CD4-positive, alpha-beta T cell treated with Interleukin-4 for 4 hours (primary cell): ENCODE results near the gene SYT8.
"Not testable (repeated sequence)": the region's sequence is repeated elsewhere in the genome, so short reads cannot be mapped to it uniquely, and the experiment has no call there.

Experiments used
- DNase-seq: peaks from one replicate; pipeline ENCODE4 v3.0.0-alpha.2; 2020

Gene SYT8

DNA sequence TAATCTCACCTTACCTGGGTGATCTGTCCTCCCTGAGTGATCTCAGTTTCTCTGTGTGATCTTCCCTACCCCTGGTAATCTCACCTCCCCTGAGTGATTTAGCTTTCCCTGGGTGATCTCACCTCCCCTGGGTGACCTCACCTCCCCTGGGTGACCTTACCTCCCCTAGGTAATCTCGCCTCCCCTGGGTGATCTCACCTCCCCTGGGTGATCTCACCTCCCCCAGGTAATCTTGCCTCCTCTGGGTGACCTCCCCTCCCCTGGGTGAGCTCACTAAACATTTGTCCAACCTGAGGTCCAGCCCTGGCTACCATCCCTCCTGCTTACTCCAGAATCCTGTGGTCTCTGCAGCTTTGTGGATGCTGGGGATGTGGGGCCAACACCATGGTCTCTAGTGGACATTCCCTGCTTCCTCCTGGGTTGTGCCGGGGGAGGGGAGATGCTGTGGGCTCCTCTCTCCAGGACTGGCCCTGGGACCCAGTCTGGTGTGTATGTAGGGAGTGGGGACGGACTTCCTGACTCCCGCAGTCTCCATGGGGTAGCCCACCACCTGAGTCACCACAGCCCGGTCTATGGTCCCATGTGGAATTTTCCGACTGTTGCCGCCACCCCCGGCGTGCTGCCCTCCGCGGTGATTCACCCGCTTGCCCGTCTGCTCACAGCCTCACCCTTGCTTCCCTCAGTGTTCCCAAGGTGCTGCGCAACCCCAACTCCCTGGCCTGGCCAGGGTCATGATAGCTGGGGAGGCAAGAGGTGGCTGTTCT, 28.0 kb downstream of the SYT8 start:
- DNase-seq: no peak

DNA sequence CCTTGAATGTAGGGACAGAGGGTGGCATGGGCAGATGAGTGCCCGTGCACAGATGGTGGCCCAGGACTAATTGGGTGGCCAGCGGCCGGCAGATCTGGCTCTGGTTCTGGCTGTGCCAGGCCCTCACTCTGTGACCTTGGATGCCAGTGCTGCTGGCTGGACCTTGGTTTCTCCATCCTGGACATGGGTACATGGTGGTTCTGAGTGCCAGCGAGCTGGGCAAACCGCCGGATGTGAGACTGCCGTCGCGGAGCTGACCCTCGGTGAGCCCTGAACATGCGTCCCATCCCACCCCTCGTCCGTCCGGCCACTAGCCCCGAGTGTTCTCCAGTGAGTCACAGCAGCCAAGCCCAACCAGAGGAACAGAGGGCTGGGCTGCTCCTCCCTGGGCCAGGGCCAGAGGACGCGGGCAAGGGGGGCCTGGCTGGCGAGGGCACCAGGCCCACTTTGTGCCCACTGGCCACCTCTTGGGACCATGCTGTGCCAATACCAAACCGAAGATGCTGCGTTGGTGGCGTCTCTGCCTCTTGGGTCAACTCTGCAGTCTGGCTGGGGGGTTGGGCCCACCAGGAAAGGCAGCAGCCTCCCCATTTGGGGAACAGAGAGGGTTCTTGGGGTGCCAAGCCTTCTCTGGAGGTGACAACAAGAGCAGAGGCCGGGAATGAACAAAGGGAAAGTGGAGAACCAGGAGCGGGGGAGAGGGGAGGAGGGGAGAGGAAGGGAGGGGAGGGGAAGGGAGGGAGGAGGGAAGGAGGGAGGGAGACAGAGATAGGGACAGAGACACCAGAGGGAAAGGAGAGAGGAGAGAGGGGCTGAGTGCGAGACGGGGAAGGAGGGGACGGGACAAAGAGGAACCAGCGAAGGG, 28.8 kb downstream of the SYT8 start:
- no peak for DNase-seq

DNA sequence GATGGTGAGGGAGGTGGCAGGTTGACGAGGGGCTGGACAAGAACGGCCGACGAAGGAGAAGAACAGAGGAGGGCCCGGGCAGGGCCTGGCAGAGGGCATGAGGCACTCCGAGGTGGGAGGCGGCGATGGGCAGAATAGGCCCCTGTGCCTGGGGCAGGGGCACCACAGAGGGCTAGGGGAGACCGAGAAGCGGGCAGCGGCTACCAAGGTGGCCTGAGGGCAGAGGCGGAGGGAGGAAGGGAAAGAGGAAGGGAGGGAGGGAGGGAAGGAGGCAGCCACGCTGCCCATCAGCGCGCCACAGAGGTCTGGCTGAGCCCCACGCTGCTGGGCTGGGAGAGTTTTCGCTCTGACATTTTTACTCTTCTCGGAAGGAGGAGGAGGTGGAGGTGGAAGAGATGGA, 29.4 kb downstream of the SYT8 start:
- no peak for DNase-seq

GRCh38 chr11:1864831-1865665, 30.3 kb downstream of the SYT8 start:
- no peak for DNase-seq

DNA sequence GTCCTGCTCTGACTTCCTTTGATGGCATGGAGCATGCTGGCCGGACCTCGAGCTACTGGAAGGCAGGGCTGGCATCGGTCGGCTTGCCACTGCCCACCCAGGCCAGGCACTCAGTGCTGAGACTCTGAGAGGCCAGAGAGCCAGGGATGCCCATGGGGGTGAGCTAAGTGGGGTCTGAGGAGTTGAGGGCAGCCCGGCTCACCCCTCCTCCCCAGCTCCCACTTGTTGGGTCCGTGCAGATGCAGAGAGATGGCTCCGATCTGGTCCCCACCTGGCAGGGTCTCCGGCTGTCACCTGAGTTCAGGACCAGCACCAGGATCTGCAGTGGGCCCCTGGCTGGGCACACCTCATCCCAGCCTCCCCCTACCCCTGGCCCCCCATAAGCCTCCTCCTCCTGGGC, 31.4 kb downstream of the SYT8 start:
- DNase-seq: no peak

DNA sequence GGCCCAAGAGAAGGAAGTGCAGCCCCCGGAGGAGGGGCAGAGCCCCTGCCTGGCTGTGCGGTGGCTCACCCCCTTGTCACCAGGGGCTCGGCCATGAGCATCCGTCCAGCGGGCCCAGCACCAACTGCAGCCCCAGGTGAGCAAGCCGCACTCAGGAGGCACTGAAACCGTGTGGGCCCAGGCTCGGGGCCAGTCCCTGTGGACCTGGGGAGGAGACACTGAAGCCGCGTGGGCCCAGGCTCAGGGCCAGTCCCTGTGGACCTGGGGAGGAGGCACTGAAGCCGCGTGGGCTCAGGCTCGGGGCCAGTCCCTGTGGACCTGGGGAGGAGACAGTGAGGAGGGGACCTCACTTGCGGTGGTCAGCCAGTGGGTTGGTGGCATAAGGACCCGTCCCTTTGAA, 32.0 kb downstream of the SYT8 start:
- DNase-seq: no peak

DNA sequence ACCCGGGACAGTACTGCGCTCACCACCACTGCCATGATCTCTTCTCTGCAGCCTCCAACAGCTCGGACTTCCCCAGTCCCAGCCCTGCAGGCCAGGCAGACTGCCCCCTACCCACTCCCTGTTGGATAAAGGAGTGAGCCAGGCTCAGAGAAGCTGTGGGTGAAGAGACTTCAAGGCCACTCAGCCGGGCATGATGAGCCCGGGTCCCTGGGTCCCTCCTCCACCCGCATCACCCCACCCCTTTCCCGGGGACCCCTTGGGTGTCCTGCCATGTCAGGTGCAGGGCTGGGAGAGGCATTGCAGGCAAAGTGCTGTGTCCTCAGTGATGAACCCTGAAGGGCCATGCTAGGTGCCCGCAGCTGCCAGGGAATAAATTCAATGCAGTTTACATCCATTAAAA, 32.6 kb downstream of the SYT8 start:
- DNase-seq: no peak

DNA sequence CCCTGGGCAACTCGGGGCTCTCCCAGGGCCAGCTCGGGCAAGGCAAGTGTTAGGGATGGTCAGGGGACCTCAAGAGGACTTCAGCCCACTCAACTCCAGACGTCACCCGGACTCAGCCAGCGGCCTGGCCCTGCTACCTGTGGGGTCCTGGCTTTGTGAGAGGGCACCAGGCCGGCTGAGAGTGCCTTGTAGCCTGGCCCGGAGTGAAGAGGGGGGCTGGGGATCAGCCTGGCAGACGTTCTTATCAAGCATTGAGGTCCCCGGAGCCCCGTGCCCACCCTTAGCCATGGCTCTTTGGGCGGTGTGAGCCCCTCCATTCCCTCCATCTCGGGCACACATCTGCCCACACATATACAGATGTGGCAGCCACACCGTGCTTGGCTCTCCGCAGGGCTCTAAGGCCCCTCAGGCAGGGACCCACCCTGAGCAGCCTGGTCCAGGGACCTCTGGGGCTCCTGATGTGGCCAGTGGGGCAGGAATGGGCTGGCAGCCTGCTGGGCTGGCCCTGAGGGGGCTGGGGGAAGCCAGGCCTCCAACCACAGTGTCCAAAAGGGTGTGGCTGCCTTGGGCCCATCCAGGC, 33.4 kb downstream of the SYT8 start:
- no peak for DNase-seq

- no peak for DNase-seq
These were observed 34.0 kb downstream of the SYT8 start for GRCh38 chr11:1868636-1869291.

GRCh38 chr11:1869427-1870325, 34.9 kb downstream of the SYT8 start:
- DNase-seq: no peak

DNA sequence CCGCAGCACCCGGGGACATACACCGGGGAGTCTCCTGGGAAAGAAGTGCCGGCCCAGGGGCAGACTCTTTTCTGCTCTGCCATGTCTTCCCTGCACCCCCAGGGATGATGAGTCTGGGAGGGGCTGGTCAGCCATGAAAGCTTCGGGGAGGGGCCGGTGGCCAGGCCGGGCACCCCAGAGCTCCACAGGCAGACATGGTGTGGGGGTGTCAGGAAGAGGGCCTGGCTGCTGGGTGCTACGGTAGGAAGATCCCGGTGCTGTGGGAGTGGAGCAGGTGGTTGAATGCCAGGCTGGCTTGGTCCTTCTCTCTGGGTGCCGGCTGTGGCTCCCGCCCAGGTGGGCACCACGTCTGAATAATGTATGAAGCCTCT, 35.5 kb downstream of the SYT8 start:
- no peak for DNase-seq

DNA sequence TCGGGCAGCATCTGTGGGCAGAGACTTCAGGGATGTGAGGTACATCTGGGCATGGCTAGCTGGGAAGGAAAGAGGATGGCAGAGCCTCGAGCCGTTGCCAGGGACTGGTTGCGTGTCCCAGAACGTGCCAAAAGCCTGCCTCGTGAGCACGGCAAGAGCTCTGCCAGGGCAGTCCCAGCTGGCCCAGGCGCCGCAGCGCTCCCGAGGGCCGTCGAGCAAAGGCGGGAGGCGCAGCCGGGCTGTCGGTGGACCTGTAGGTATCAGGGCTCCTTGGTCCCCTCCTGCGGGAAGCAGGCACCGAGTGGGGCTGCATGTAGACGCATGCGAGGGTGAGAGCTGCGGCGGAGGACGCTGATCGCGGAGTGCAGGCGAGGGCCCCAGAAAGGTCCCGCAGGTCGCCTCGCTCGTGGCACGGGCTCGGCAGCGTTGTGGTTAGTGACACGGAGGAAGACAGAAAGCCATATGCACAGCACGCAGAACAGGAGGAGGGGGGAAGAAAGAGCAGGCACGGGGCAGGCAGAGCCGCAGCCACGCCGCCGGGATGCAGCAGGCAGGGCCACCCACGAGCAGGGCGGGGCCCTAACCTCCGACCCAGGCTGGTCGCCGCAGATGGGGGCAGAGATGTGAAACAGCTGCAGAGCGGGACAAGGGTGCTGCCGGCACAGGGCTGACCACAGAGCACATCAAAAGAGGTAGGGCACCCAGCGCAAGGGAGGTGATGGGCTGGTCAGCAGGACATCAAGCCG, 36.1 kb downstream of the SYT8 start:
- peak; percentile 44 for DNase-seq

DNA sequence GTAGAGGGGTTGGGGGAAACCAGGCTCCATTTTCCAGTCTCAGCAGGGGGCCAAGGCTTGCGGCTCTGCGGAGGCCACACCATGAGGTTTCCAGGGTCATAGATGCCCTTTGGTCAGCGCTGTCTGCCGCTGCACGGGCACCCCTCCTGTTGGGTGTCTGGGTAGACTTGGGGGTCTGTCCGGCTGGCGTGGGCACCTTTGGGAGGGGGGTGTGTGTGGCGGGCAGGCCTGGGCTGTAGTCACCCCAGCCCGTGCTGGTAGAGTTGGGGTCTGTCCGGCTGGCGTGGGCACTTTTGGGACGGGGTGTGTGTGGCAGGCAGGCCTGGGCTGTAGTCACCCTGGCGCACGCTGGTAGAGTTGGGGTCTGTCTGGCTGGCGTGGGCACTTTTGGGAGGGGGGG, 36.7 kb downstream of the SYT8 start:
- no peak for DNase-seq

DNA sequence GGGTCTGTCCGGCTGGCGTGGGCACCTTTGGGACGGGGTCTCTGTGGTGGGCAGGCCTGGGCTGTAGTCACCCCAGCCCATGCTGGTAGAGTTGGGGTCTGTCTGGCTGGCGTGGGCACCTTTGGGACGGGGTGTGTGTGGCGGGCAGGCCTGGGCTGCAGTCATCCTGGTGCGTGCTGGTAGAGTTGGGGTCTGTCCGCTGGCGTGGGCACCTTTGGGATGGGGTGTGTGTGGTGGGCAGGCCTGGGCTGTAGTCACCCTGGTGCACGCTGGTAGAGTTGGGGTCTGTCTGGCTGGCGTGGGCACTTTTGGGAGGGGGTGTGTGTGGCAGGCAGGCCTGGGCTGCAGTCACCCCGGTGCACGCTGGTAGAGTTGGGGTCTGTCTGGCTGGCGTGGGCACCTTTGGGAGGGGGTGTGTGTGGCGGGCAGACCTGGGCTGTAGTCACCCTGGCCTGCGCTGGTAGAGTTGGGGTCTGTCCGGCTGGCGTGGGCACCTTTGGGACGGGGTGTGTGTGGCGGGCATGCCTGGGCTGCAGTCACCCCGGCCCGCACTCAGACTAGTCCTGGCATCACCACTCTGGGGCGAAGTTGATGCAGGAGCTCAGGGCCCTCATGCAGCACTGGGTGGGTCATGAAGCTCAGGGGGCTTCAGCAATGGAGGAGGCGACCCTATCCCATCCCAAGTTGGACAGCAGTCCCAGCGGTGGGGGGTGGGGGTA, 37.6 kb downstream of the SYT8 start:
- DNase-seq: no peak

DNA sequence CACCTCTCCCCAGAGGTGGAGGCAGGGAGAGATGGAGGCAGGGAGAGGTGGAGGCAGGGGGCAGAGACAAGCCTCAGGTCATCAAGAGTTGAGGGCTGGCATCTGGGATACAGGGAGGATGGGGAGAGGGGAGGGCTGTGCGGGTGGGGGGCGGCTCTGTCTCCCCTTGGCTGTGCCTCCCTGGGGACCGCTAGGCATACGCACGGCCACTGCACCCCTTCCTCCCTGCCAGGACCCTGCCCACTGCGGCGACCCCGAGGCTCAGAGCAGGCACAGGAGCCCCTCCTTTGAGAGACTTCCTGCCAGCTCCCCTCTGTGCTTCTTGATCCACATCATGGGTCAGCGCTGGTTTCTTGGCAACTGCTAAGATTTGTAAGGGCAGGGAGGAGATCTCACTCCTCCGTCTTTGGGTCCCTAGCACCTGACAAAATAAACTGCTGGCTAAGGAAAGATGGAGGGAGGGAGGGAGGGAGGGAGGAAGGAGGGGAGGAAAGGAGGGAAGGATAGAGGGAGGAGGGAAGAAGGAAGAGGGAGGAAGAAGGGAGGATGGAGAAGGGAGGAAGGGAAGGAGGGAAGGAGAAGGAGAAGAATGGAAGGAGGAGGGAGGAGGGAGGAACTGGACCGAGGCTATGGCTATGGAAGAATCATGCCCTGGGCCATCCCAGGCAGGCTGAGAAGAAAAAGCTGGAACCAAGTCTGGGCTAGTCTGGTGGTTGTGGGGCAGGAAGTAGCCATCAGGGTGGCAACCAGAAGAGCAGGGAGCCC, 38.4 kb downstream of the SYT8 start:
- DNase-seq: no peak

GRCh38 chr11:1873813-1874150, 39.0 kb downstream of the SYT8 start:
- DNase-seq: not testable (repeated sequence)

- not testable (repeated sequence) for DNase-seq
These were observed 39.8 kb downstream of the SYT8 start for GRCh38 chr11:1874441-1875092.

DNA sequence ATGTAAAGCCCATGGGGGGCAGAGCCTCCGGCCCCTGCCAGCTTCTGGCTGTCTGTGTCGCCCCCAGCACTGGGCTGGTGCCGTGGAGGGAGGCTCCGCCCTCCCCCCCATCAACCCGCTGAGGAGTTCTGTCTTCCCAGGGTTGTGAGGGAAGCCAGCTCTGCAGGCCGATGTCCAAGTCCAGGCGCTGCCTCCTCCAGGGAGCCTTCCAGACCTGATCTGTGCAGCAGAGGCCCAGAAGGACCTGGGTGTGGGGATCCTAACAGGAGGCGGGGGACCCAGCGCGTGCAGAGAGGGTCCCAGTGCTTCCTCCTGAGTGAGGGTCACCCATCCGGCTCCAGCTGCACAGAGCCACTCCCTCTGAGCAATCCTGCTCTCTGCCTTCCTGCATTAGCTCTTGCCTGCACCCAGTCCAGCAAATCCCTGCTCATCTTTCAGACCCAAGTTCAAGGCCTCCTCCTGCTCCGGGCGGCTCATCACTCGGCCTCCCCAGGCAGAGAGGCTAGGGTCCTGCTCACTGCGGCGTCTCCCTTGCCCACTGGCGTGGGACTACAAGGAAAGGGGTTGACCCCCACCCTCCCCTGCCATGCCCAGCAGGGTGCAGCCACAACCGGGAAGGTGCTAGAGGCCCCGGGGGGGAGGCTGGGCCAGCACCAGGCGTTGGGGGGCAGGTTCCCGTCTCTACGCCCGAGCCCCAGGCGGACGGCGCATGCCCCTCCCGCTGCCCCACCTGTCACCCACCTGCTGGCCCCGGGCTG, 40.5 kb downstream of the SYT8 start:
- DNase-seq: no peak
